Loucy (cell line): Measurements from ENCODE around the gene RPL5.

Source experiments
- H2AFZ ChIP-seq: fragments of 200-600 bp; sonication (generic); 2 replicates; pipeline ENCODE4 v1.6.0; 2016; ENCODE audit warnings: antibody characterized with exemption, mild to moderate bottlenecking, low read length, moderate library complexity
- H3F3A ChIP-seq: fragments of 200-600 bp; 2 replicates; pipeline ENCODE4 v1.6.0; 2016; ENCODE audit warnings: antibody characterized with exemption, low read depth, mild to moderate bottlenecking
- H3K27me3 ChIP-seq: fragments of 200-600 bp; sonication (generic); 2 replicates; pipeline ENCODE4 v1.6.1; 2014; ENCODE audit warnings: low read length, mild to moderate bottlenecking; ENCODE audit not compliant: insufficient read depth, poor library complexity, severe bottlenecking
- H3K36me3 ChIP-seq: fragments of 200-600 bp; sonication (generic); 2 replicates; pipeline ENCODE4 v1.6.1; 2016; ENCODE audit warnings: low read length; ENCODE audit not compliant: insufficient read depth
- H3K4me1 ChIP-seq: fragments of 200-600 bp; sonication (generic); 2 replicates; pipeline ENCODE4 v1.5.1; 2014; ENCODE audit warnings: low read length, mild to moderate bottlenecking; ENCODE audit not compliant: insufficient read depth, poor library complexity, severe bottlenecking
- H3K4me2 ChIP-seq: fragments of 200-600 bp; sonication (generic); 2 replicates; pipeline ENCODE4 v1.6.0; 2014; ENCODE audit warnings: antibody characterized with exemption, low read length, low read depth, mild to moderate bottlenecking; ENCODE audit not compliant: poor library complexity, severe bottlenecking
- H3K4me3 ChIP-seq: fragments of 200-600 bp; sonication (generic); 2 replicates; pipeline ENCODE4 v1.5.1; 2014; ENCODE audit warnings: low read length, mild to moderate bottlenecking, mixed read lengths; ENCODE audit not compliant: poor library complexity, severe bottlenecking
- H3K79me2 ChIP-seq: fragments of 200-600 bp; sonication (generic); 2 replicates; pipeline ENCODE4 v1.6.1; 2014; ENCODE audit warnings: low read length; ENCODE audit not compliant: insufficient read depth
- H3K9ac ChIP-seq: fragments of 200-600 bp; sonication (generic); 2 replicates; pipeline ENCODE4 v1.6.0; 2014; ENCODE audit warnings: mild to moderate bottlenecking, low read depth, low read length, moderate library complexity; ENCODE audit not compliant: poor library complexity, severe bottlenecking
- H3K9me2 ChIP-seq: fragments of 200-600 bp; sonication (generic); replicated peaks from 2 replicates; pipeline ENCODE4 v1.6.1; 2016; ENCODE audit warnings: low read depth, low read length, mixed read lengths
- H3K9me3 ChIP-seq: fragments of 200-600 bp; sonication (generic); 2 replicates; pipeline ENCODE4 v1.6.1; 2014; ENCODE audit warnings: mild to moderate bottlenecking, antibody characterized with exemption, low read length, low read depth; ENCODE audit not compliant: insufficient read depth
- H4K20me1 ChIP-seq: fragments of 200-600 bp; sonication (generic); 2 replicates; pipeline ENCODE4 v1.6.0; 2014; ENCODE audit warnings: antibody characterized with exemption, low read length, mild to moderate bottlenecking; ENCODE audit not compliant: insufficient read depth, poor library complexity, severe bottlenecking
- EZH2phosphoT487 ChIP-seq: fragments of 200-600 bp; IDR thresholded peaks from 2 replicates; pipeline ENCODE4 v1.6.1; 2018; ENCODE audit warnings: antibody characterized with exemption, mild to moderate bottlenecking, moderate library complexity, borderline replicate concordance
- TF ChIP-seq, protein P1 (sequence below): fragments of 200-600 bp; sonication (generic); conservative IDR thresholded peaks from 2 replicates; pipeline ENCODE4 v1.5.1; 2014; ENCODE audit warnings: mild to moderate bottlenecking, antibody characterized with exemption, low read length

Gene RPL5

DNA sequence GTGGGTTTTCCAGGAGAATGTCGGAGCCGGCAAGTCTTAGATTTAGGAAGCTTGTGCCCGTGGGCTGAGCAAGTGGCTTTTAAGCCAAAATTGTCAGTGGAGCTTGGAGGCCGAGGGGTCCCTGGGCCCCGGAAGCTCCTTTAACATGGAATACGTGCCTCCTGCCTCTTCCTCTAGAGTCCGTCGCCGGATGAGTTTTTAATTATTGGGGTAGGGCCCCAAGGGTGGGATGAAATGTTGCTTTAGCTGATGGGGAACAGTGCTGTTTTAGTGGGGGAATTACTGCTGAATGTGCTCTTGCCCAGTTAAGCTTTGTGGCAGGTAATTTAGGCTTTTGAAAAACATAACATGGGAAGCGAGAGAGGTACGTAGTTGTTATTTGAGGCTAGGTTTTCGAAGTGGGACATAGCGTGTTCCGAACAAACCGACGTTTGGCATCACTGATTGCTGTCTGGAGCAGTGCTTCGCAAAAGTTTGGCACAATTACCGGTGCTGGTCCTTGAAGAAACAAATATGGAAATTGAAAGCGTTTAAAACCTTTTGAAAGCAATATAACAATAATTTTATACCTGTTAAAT is 786 bp downstream of the RPL5 start:
- peak overlapping the region; percentile 24; the same call in 1 of the 2 replicates for H2AFZ ChIP-seq
- peaks cover 53% of the 10 kb centered on the region for H4K20me1 ChIP-seq
- peaks cover 58% of the 10 kb centered on the region for H3K79me2 ChIP-seq
- H3K27me3 ChIP-seq = peaks cover 11% of the 10 kb centered on the region
- peak overlapping the region; percentile 97 for H3K4me3 ChIP-seq
- no peaks in the 10 kb centered on the region for H3K9me3 ChIP-seq
- H3F3A ChIP-seq = no peaks in the 10 kb centered on the region
- peak overlapping the region; percentile 95 for H3K4me2 ChIP-seq
- TF ChIP-seq, protein P1, sequence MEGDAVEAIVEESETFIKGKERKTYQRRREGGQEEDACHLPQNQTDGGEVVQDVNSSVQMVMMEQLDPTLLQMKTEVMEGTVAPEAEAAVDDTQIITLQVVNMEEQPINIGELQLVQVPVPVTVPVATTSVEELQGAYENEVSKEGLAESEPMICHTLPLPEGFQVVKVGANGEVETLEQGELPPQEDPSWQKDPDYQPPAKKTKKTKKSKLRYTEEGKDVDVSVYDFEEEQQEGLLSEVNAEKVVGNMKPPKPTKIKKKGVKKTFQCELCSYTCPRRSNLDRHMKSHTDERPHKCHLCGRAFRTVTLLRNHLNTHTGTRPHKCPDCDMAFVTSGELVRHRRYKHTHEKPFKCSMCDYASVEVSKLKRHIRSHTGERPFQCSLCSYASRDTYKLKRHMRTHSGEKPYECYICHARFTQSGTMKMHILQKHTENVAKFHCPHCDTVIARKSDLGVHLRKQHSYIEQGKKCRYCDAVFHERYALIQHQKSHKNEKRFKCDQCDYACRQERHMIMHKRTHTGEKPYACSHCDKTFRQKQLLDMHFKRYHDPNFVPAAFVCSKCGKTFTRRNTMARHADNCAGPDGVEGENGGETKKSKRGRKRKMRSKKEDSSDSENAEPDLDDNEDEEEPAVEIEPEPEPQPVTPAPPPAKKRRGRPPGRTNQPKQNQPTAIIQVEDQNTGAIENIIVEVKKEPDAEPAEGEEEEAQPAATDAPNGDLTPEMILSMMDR = no peak
- no peak for TF ChIP-seq EZH2phosphoT487
- peaks cover 50% of the 10 kb centered on the region for H3K36me3 ChIP-seq
- H3K9me2 ChIP-seq = no peaks in the 10 kb centered on the region
- peak overlapping the region; percentile 99 for H3K9ac ChIP-seq
- peaks cover 43% of the 10 kb centered on the region for H3K4me1 ChIP-seq

- H3K27me3 ChIP-seq = peaks cover 11% of the 10 kb centered on the region
- no peak for TF ChIP-seq EZH2phosphoT487
- TF ChIP-seq, protein P1 = no peak
- peaks cover 55% of the 10 kb centered on the region for H3K4me1 ChIP-seq
- H3K9me3 ChIP-seq = no peaks in the 10 kb centered on the region
- H3K9me2 ChIP-seq = no peaks in the 10 kb centered on the region
- H3K4me2 ChIP-seq = peak overlapping the region; percentile 95
- H2AFZ ChIP-seq = no peak overlapping the region
- peaks cover 66% of the 10 kb centered on the region for H4K20me1 ChIP-seq
- H3K36me3 ChIP-seq = peaks cover 62% of the 10 kb centered on the region
- peak overlapping the region; percentile 99 for H3K9ac ChIP-seq
- H3F3A ChIP-seq = no peaks in the 10 kb centered on the region
- peak overlapping the region; percentile 97 for H3K4me3 ChIP-seq
- peaks cover 70% of the 10 kb centered on the region for H3K79me2 ChIP-seq
These were observed 2.0 kb downstream of the RPL5 start for GRCh38 chr1:92833840-92834239.

GRCh38 chr1:92834617-92835016 is 2.8 kb downstream of the RPL5 start:
- Histone ChIP-seq H3K27me3 (peaks cover 11% of the 10 kb centered on the region), H3K4me1 (peaks cover 63% of the 10 kb centered on the region), H2AFZ (no peak overlapping the region), H3K36me3 (peaks cover 70% of the 10 kb centered on the region), H3K9me2 (no peaks in the 10 kb centered on the region), H4K20me1 (peaks cover 73% of the 10 kb centered on the region), H3K79me2 (peaks cover 78% of the 10 kb centered on the region), H3F3A (no peaks in the 10 kb centered on the region), H3K9ac (peak overlapping the region; percentile 99), H3K9me3 (no peaks in the 10 kb centered on the region), H3K4me3 (peak overlapping the region; percentile 97), H3K4me2 (peak overlapping the region; percentile 95)
- no peak for TF ChIP-seq EZH2phosphoT487
- TF ChIP-seq, protein P1 = no peak
